ENCODE data around the gene ZDHHC14.
A peak's percentile ranks its signal among the peaks of the same experiment; 100 is the strongest.
"Not testable (repeated sequence)": the region's sequence is repeated elsewhere in the genome, so short reads cannot be mapped to it uniquely, and the experiment has no call there.

The ZDHHC14 gene

GRCh38 chr6:157408427-157408826, 27.4 kb downstream of the ZDHHC14 start:
- not testable (repeated sequence) for DNase-seq

GRCh38 chr6:157410045-157410444, 29.1 kb downstream of the ZDHHC14 start:
- DNase-seq: no peak

GRCh38 chr6:157411368-157411767, 30.4 kb downstream of the ZDHHC14 start:
- no peak for DNase-seq

- DNase-seq: no peak
These were observed 31.8 kb downstream of the ZDHHC14 start for GRCh38 chr6:157412791-157413190.

GRCh38 chr6:157420497-157420896, 39.5 kb downstream of the ZDHHC14 start:
- DNase-seq: no peak

- no peak for DNase-seq
These were observed 43.6 kb downstream of the ZDHHC14 start for GRCh38 chr6:157424491-157425020.

GRCh38 chr6:157427969-157428368, 47.0 kb downstream of the ZDHHC14 start:
- no peak for DNase-seq

- DNase-seq: peak; percentile 30
These were observed 47.6 kb downstream of the ZDHHC14 start for GRCh38 chr6:157428427-157429202.

GRCh38 chr6:157429248-157429647, 48.3 kb downstream of the ZDHHC14 start:
- no peak for DNase-seq

- no peak for DNase-seq
These were observed 49.8 kb downstream of the ZDHHC14 start for GRCh38 chr6:157430834-157431233.

- DNase-seq: no peak
These were observed 51.4 kb downstream of the ZDHHC14 start for GRCh38 chr6:157432231-157432891.

- DNase-seq: no peak
These were observed 51.9 kb downstream of the ZDHHC14 start for GRCh38 chr6:157432892-157433265.

GRCh38 chr6:157433678-157434081, 52.7 kb downstream of the ZDHHC14 start:
- no peak for DNase-seq

- DNase-seq: no peak
These were observed 53.5 kb downstream of the ZDHHC14 start for GRCh38 chr6:157434349-157435033.

- no peak for DNase-seq
These were observed 55.4 kb downstream of the ZDHHC14 start for GRCh38 chr6:157436219-157436943.

GRCh38 chr6:157436944-157437336, 56.0 kb downstream of the ZDHHC14 start:
- no peak for DNase-seq

GRCh38 chr6:157438611-157439111, 57.7 kb downstream of the ZDHHC14 start:
- no peak for DNase-seq

GRCh38 chr6:157440171-157440570, 59.2 kb downstream of the ZDHHC14 start:
- DNase-seq: no peak

- DNase-seq: no peak
These were observed 61.3 kb downstream of the ZDHHC14 start for GRCh38 chr6:157442291-157442690.

GRCh38 chr6:157443066-157443800, 62.2 kb downstream of the ZDHHC14 start:
- no peak for DNase-seq

GRCh38 chr6:157445277-157446009, 64.5 kb downstream of the ZDHHC14 start:
- DNase-seq: no peak
